Upper lobe of left lung (tissue), 6 donors: Measurements from ENCODE around the gene PRKCQ. TPM values are rescaled to one million over a fixed set of nuclear protein-coding genes. Genes with fewer than 3 reads are reported as not detected.

Experiments used
- ATAC-seq, 2 donors: fragments of 200-7000 bp; cut with Tn5 transposase; one replicate each; pipeline ENCODE4 v1.9.1; 2022; ENCODE audit warnings: mild to moderate bottlenecking in 2 of 2, moderate library complexity in 2 of 2; ENCODE audit not compliant: low FRiP score in 2 of 2
- DNase-seq, 2 donors: peaks; one replicate each; pipeline ENCODE4 v3.0.0-alpha.2; 2019 to 2020
- H3K27ac ChIP-seq, 4 donors: fragments of 200-600 bp; sonication (generic); one replicate each; pipeline ENCODE4 v1.5.1; 2016 to 2019
- H3K27me3 ChIP-seq, 4 donors: fragments of 200-600 bp; sonication (generic); one replicate each; pipeline ENCODE4 v1.5.1; 2017 to 2019
- H3K36me3 ChIP-seq, 4 donors: fragments of 200-600 bp; sonication (generic); one replicate each; pipeline ENCODE4 v1.5.1; 2016 to 2019
- H3K4me1 ChIP-seq, 4 donors: fragments of 200-600 bp; sonication (generic); one replicate each; pipeline ENCODE4 v1.5.1; 2018 to 2019
- H3K4me3 ChIP-seq, 4 donors: fragments of 200-600 bp; sonication (generic); one replicate each; pipeline ENCODE4 v1.5.1; 2017 to 2019; ENCODE audit warnings: mild to moderate bottlenecking in 2 of 4, moderate library complexity in 1 of 4
- H3K9me3 ChIP-seq, 4 donors: fragments of 200-600 bp; sonication (generic); one replicate each; pipeline ENCODE4 v1.5.1; 2018 to 2019
- CTCF ChIP-seq, 6 experiments: fragments of 450-650 bp in 4 of 6; fragments of 200-600 bp in 2 of 6; sonication (generic) in 2 of 6; IDR thresholded peaks; one replicate each; pipeline ENCODE4 v1.5.1; 2016 to 2019; ENCODE audit warnings: antibody characterized with exemption in 6 of 6
- EP300 ChIP-seq, 4 donors: sonication (generic); formaldehyde crosslinking; IDR thresholded peaks; one replicate each; pipeline ENCODE4 v1.5.1; 2017; ENCODE audit warnings: antibody characterized with exemption in 4 of 4, control low read depth in 2 of 4
- POLR2A ChIP-seq, 4 donors: fragments of 450-650 bp; IDR thresholded peaks; one replicate each; pipeline ENCODE4 v1.5.1; 2016 to 2017; ENCODE audit warnings: antibody characterized with exemption in 4 of 4, mild to moderate bottlenecking in 2 of 4
- POLR2AphosphoS5 ChIP-seq, 2 donors: sonication (generic); formaldehyde crosslinking; IDR thresholded peaks; one replicate each; pipeline ENCODE4 v1.5.1; 2017; ENCODE audit warnings: antibody characterized with exemption in 2 of 2
- WGBS, 2 donors: methylation state at CpG; one replicate each; pipeline ENCODE4 v1.1.5; 2017 to 2018; 5-methylcytosine and 5-hydroxymethylcytosine counted together
- total RNA-seq, 6 donors: library from RNA; depleted of rRNA in 4 of 6; stranded (reverse); fragments of >200 nt in 4 of 6; gene quantifications; one replicate each; pipeline versions ENCODE4 v1.1.0 to v1.2.1, GENCODE V29; 2016 to 2021
- donor health status: DM: no; HTN: no; CAD: no; lungs with moderate emphysema.
- donor health status: DM: no; HTN: yes; CAD: no; lungs with severe emphysema.

Gene PRKCQ
- total RNA-seq, 6 donors from 2014 or later: 6.5 to 16.8 (median 11.2) TPM

- no peak for ATAC-seq
- peaks cover 0 to 8% (median 2%) of the 10 kb centered on the region in 4 donors for H3K4me1 ChIP-seq
- no peaks in the 10 kb centered on the region for H3K9me3 ChIP-seq
- no peak for DNase-seq
- H3K27ac ChIP-seq: no peak overlapping the region
- H3K36me3 ChIP-seq: no peaks in the 10 kb centered on the region
- 84 to 100% methylated on average over 1 of the region's 1 CpG for WGBS, 2 donors
- no peak for TF ChIP-seq POLR2AphosphoS5 (IDR thresholded peaks at IDR 0.05)
- no peak for TF ChIP-seq CTCF (IDR thresholded peaks at IDR 0.05)
- no peak overlapping the region for H3K4me3 ChIP-seq
- H3K27me3 ChIP-seq: no peaks in the 10 kb centered on the region
Measured at GRCh38 chr10:6598679-6599078, 18.6 kb upstream of the PRKCQ start.

- 55 to 89% methylated on average over 5 of the region's 5 CpGs for WGBS, 2 donors
- Histone ChIP-seq H3K9me3 (no peaks in the 10 kb centered on the region), H3K27ac (no peak overlapping the region), H3K4me1 (peaks cover 0 to 8% (median 2%) of the 10 kb centered on the region in 4 donors), H3K27me3 (no peaks in the 10 kb centered on the region), H3K36me3 (no peaks in the 10 kb centered on the region), H3K4me3 (no peak overlapping the region)
- no peak for DNase-seq
- TF ChIP-seq POLR2AphosphoS5 (IDR thresholded peaks at IDR 0.05) (no peak), EP300 (IDR thresholded peaks at IDR 0.05) (no peak), POLR2A (IDR thresholded peaks at IDR 0.05) (no peak), CTCF (IDR thresholded peaks at IDR 0.05) (no peak)
- no peak for ATAC-seq
Measured at GRCh38 chr10:6597478-6597877, 17.4 kb upstream of the PRKCQ start.

GRCh38 chr10:6595499-6595898 is 15.4 kb upstream of the PRKCQ start:
- no peaks in the 10 kb centered on the region for H3K27me3 ChIP-seq
- no peaks in the 10 kb centered on the region for H3K36me3 ChIP-seq
- peaks cover 0 to 6% (median 2%) of the 10 kb centered on the region in 4 donors for H3K4me1 ChIP-seq
- no peak overlapping the region for H3K27ac ChIP-seq
- ATAC-seq (no peak), DNase-seq (no peak)
- WGBS, 2 donors: 90% methylated on average over 4 of the region's 4 CpGs
- no peaks in the 10 kb centered on the region for H3K9me3 ChIP-seq
- no peak for TF ChIP-seq EP300 (IDR thresholded peaks at IDR 0.05)
- TF ChIP-seq POLR2A (IDR thresholded peaks at IDR 0.05): no peak
- no peak for TF ChIP-seq POLR2AphosphoS5 (IDR thresholded peaks at IDR 0.05)
- no peak for TF ChIP-seq CTCF (IDR thresholded peaks at IDR 0.05)
- no peak overlapping the region for H3K4me3 ChIP-seq

GRCh38 chr10:6593241-6593671 is 13.2 kb upstream of the PRKCQ start:
- H3K9me3 ChIP-seq: no peaks in the 10 kb centered on the region
- no peaks in the 10 kb centered on the region for H3K27me3 ChIP-seq
- no peak overlapping the region for H3K27ac ChIP-seq
- TF ChIP-seq POLR2A (IDR thresholded peaks at IDR 0.05): no peak
- no peak for TF ChIP-seq POLR2AphosphoS5 (IDR thresholded peaks at IDR 0.05)
- no peak for TF ChIP-seq EP300 (IDR thresholded peaks at IDR 0.05)
- no peak for TF ChIP-seq CTCF (IDR thresholded peaks at IDR 0.05)
- ATAC-seq: no peak
- H3K4me3 ChIP-seq: no peak overlapping the region
- no peak for DNase-seq
- H3K4me1 ChIP-seq: no peaks in the 10 kb centered on the region
- no peaks in the 10 kb centered on the region for H3K36me3 ChIP-seq
- WGBS, 2 donors: 90 to 91% methylated on average over 7 of the region's 7 CpGs

- H3K36me3 ChIP-seq: no peaks in the 10 kb centered on the region
- H3K27ac ChIP-seq: no peak overlapping the region
- H3K9me3 ChIP-seq: no peaks in the 10 kb centered on the region
- H3K4me3 ChIP-seq: no peak overlapping the region
- no peak for TF ChIP-seq POLR2AphosphoS5 (IDR thresholded peaks at IDR 0.05)
- no peak for TF ChIP-seq POLR2A (IDR thresholded peaks at IDR 0.05)
- TF ChIP-seq EP300 (IDR thresholded peaks at IDR 0.05): no peak
- no peaks in the 10 kb centered on the region for H3K27me3 ChIP-seq
- H3K4me1 ChIP-seq: no peaks in the 10 kb centered on the region
- DNase-seq (no peak), ATAC-seq (no peak)
Measured at GRCh38 chr10:6592080-6592479, 12.0 kb upstream of the PRKCQ start.
